Measurements from ENCODE around the gene FREM2.

DNA sequence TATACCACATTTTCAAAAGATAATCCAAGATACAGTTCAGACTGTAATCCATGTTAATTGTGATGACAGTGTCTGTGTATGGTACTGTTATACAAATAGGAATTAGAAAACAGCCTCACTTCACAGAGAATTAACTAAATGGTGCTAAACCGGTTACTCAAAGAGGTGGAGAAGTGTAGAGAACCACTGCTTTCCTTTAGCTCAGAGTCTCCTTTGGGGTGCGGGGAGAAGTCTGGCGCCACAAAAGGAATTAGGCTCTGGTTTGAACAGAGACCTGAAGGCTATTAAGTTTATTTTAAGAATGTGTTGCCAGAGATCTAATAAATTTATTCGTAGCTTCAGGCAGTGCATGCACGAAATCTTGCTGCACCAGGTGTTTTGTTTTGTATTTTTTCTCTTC, 65.8 kb downstream of the FREM2 start:
- TF ChIP-seq, protein P1, sequence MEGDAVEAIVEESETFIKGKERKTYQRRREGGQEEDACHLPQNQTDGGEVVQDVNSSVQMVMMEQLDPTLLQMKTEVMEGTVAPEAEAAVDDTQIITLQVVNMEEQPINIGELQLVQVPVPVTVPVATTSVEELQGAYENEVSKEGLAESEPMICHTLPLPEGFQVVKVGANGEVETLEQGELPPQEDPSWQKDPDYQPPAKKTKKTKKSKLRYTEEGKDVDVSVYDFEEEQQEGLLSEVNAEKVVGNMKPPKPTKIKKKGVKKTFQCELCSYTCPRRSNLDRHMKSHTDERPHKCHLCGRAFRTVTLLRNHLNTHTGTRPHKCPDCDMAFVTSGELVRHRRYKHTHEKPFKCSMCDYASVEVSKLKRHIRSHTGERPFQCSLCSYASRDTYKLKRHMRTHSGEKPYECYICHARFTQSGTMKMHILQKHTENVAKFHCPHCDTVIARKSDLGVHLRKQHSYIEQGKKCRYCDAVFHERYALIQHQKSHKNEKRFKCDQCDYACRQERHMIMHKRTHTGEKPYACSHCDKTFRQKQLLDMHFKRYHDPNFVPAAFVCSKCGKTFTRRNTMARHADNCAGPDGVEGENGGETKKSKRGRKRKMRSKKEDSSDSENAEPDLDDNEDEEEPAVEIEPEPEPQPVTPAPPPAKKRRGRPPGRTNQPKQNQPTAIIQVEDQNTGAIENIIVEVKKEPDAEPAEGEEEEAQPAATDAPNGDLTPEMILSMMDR (IDR thresholded peaks at IDR 0.05), result no peak
- TF ChIP-seq POLR2A (IDR thresholded peaks at IDR 0.05), result no peak
